ENCODE measurements around the gene ALG6. TPM values are rescaled to one million over a fixed set of nuclear protein-coding genes. Genes with fewer than 3 reads are reported as not detected.

Gene ALG6
- total and polyA plus RNA-seq, 2 donors (not counting 1 experiment from before 2014, with no cell fraction given): 12.5 to 15.9 TPM

DNA sequence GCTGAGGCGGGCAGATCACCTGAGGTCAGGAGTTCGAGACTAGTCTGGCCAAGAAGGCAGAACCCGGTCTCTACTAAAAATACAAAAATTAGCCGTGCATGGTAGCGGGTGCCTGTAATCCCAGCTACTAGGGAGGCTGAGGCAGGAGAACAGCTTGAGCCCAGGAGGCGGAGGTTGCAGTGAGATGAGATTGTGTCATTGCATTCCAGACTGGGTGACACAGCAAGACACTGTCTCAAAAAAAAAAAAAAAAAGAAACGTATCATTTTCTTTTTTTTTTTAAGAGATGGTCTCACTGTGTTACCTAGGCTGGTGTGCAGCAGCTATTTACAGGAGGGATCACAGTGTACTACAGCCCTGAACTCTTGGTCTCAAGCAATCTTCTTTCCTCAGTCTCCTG is 108.3 kb downstream of the ALG6 start:
- H3K79me2 ChIP-seq (ENCODE audit: control insufficient read depth, insufficient read depth, low read length): no peaks in the 10 kb centered on the region
- no peak overlapping the region for H3K27ac ChIP-seq (ENCODE audit: insufficient read depth, low read length)
- H3K4me2 ChIP-seq (ENCODE audit: extremely low read depth, insufficient read depth, low read length): no peak overlapping the region
- no peaks in the 10 kb centered on the region for H3K36me3 ChIP-seq (ENCODE audit: control insufficient read depth, insufficient read depth, low read length)
- H2AFZ ChIP-seq (ENCODE audit: low read length): no peak overlapping the region
- no peaks in the 10 kb centered on the region for H3K27me3 ChIP-seq (ENCODE audit: control insufficient read depth, insufficient read depth, low read length)
- TF ChIP-seq EZH2 (IDR thresholded peaks at IDR 0.05; ENCODE audit: low read length, missing control alignments) (no peak), CTCF (conservative IDR thresholded peaks at IDR 0.05 in 1 of 2, IDR thresholded peaks at IDR 0.05 in 1 of 2; ENCODE audit: low read depth in 1 of 2, low read length in 2 of 2) (no peak)
- DNase-seq (ENCODE audit: low read depth in 2 of 2): peak in 1 of 2 donors; percentile 1
- H4K20me1 ChIP-seq (ENCODE audit: control insufficient read depth, extremely low read depth, insufficient read depth, low read length): no peaks in the 10 kb centered on the region
- H3K9ac ChIP-seq (ENCODE audit: insufficient read depth, low read length): no peak overlapping the region
- no peaks in the 10 kb centered on the region for H3K9me3 ChIP-seq (ENCODE audit: control insufficient read depth, insufficient read depth, low read depth, low read length)
- H3K4me3 ChIP-seq (replicated peaks in 1 of 4; ENCODE audit: control extremely low read depth in 1 of 4, insufficient read depth in 1 of 4, low read depth in 3 of 4, low read length in 4 of 4): no peak overlapping the region
- no peaks in the 10 kb centered on the region for H3K4me1 ChIP-seq (ENCODE audit: control insufficient read depth, extremely low read depth, insufficient read depth, low read length)

DNA sequence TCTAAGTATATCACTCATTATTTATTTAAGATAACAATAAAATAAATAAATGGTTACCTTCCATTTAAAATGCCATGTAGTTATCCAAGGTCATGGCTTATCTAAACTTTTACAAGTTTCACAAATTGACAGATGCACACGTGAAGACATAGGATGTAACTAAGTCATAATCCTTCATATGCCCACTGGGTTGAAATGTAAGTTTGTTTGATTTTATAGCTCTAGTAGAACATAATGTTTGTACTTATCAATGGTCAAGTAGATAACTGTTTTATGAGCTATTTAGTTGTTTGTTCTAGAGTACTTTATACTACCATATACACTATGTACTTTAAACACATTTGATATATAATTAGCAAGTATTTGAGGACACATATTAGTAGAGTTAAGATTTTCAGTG is 112.6 kb downstream of the ALG6 start:
- no peak overlapping the region for H3K9ac ChIP-seq (ENCODE audit: insufficient read depth, low read length)
- no peak for DNase-seq (ENCODE audit: low read depth in 2 of 2)
- no peak overlapping the region for H3K27ac ChIP-seq (ENCODE audit: insufficient read depth, low read length)
- TF ChIP-seq EZH2 (IDR thresholded peaks at IDR 0.05; ENCODE audit: low read length, missing control alignments) (no peak), CTCF (conservative IDR thresholded peaks at IDR 0.05 in 1 of 2, IDR thresholded peaks at IDR 0.05 in 1 of 2; ENCODE audit: low read depth in 1 of 2, low read length in 2 of 2) (no peak)
- no peaks in the 10 kb centered on the region for H4K20me1 ChIP-seq (ENCODE audit: control insufficient read depth, extremely low read depth, insufficient read depth, low read length)
- no peak overlapping the region for H3K4me2 ChIP-seq (ENCODE audit: extremely low read depth, insufficient read depth, low read length)
- H3K27me3 ChIP-seq (ENCODE audit: control insufficient read depth, insufficient read depth, low read length): no peaks in the 10 kb centered on the region
- no peaks in the 10 kb centered on the region for H3K36me3 ChIP-seq (ENCODE audit: control insufficient read depth, insufficient read depth, low read length)
- no peaks in the 10 kb centered on the region for H3K9me3 ChIP-seq (ENCODE audit: control insufficient read depth, insufficient read depth, low read depth, low read length)
- H3K79me2 ChIP-seq (ENCODE audit: control insufficient read depth, insufficient read depth, low read length): no peaks in the 10 kb centered on the region
- H3K4me3 ChIP-seq (replicated peaks in 1 of 4; ENCODE audit: control extremely low read depth in 1 of 4, insufficient read depth in 1 of 4, low read depth in 3 of 4, low read length in 4 of 4): no peak overlapping the region
- no peaks in the 10 kb centered on the region for H3K4me1 ChIP-seq (ENCODE audit: control insufficient read depth, extremely low read depth, insufficient read depth, low read length)
- H2AFZ ChIP-seq (ENCODE audit: low read length): no peak overlapping the region

DNA sequence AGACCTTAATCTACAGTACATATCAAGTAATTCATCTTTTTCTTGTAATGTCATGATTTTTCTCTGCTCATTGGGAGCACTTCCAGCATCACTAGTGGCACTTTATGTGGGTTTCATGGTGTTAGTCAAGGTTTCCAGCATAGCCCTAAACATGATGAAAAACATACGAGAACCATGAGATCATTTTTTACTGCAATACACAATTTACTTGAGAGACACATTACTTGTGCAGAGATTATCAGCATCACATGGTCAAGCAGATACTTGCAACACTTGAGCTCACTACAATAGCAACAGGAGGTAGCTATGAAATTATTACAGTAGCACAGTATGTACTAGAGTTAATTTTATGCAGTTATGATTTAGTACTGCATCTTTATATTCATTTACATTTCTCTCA is 119.2 kb downstream of the ALG6 start:
- H3K79me2 ChIP-seq (ENCODE audit: control insufficient read depth, insufficient read depth, low read length): no peaks in the 10 kb centered on the region
- H3K27me3 ChIP-seq (ENCODE audit: control insufficient read depth, insufficient read depth, low read length): no peaks in the 10 kb centered on the region
- no peak overlapping the region for H3K4me3 ChIP-seq (replicated peaks in 1 of 4; ENCODE audit: control extremely low read depth in 1 of 4, insufficient read depth in 1 of 4, low read depth in 3 of 4, low read length in 4 of 4)
- H3K36me3 ChIP-seq (ENCODE audit: control insufficient read depth, insufficient read depth, low read length): no peaks in the 10 kb centered on the region
- H3K9me3 ChIP-seq (ENCODE audit: control insufficient read depth, insufficient read depth, low read depth, low read length): no peaks in the 10 kb centered on the region
- no peaks in the 10 kb centered on the region for H4K20me1 ChIP-seq (ENCODE audit: control insufficient read depth, extremely low read depth, insufficient read depth, low read length)
- H3K9ac ChIP-seq (ENCODE audit: insufficient read depth, low read length): no peak overlapping the region
- no peak overlapping the region for H3K27ac ChIP-seq (ENCODE audit: insufficient read depth, low read length)
- no peaks in the 10 kb centered on the region for H3K4me1 ChIP-seq (ENCODE audit: control insufficient read depth, extremely low read depth, insufficient read depth, low read length)
- peak in 1 of 2 donors; percentile 73 for DNase-seq (ENCODE audit: low read depth in 2 of 2)
- no peak overlapping the region for H3K4me2 ChIP-seq (ENCODE audit: extremely low read depth, insufficient read depth, low read length)
- TF ChIP-seq CTCF (conservative IDR thresholded peaks at IDR 0.05 in 1 of 2, IDR thresholded peaks at IDR 0.05 in 1 of 2; ENCODE audit: low read depth in 1 of 2, low read length in 2 of 2) (no peak), EZH2 (IDR thresholded peaks at IDR 0.05; ENCODE audit: low read length, missing control alignments) (no peak)
- no peak overlapping the region for H2AFZ ChIP-seq (ENCODE audit: low read length)
